Epidermal melanocyte (primary cell): ENCODE results near the gene COX7B2.

Experiments used
- DNase-seq: peaks from one replicate; pipeline ENCODE4 v3.0.0; 2011; ENCODE audit warnings: low spot score; ENCODE audit not compliant: insufficient read length

Gene COX7B2

GRCh38 chr4:46720055-46720454, 189.0 kb downstream of the COX7B2 start:
- DNase-seq: no peak

DNA sequence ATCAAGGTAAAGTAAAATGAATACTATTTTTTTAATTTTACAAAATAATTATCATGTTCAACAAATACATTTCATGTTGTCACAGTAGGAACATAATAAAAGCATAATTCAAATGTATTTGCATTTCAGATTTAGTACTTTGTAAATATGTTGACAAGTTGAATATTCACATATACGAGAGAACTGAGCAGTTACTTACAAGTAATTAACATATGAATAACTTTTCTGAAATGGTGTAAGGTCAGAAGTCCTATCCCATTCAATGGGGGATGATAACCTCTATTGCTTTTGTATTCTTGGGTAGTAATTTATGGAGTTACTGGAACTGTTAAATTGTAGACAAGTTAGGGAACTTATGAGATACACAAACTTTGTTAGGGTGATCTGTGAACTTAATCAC, 191.1 kb downstream of the COX7B2 start:
- no peak for DNase-seq

- no peak for DNase-seq
These were observed 193.6 kb downstream of the COX7B2 start for GRCh38 chr4:46715468-46715867.

- DNase-seq: no peak
These were observed 210.2 kb downstream of the COX7B2 start for GRCh38 chr4:46698891-46699290.
